NOMO-1 (cell line): ENCODE results near the gene IFT43.

Experiments
- DNase-seq, 2 experiments: peaks; one replicate each; lab custom pipeline; 2025; ENCODE audit not compliant: unreplicated experiment in 2 of 2; lab: John Stamatoyannopoulos, UW

IFT43 gene

DNA sequence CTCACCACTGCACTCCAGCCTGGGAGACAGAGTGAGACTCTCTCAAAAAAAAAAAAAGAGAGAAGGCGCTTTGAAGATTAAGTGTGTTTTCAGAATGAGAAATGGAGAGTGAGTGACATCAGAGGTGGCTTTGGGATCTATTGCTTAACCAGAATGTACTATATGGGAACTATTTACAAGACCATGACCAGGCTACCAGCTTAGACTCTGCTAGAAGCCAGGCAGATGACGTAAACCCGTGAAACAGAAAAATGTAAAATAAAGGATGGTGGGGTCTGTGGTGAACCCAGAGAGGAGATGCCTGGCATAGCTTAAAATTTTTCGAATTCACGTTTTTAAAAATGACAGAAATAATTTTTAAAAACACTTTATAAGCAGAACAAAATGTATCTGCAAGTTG lies 82.0 kb downstream of the IFT43 start:
- DNase-seq: no peak

DNA sequence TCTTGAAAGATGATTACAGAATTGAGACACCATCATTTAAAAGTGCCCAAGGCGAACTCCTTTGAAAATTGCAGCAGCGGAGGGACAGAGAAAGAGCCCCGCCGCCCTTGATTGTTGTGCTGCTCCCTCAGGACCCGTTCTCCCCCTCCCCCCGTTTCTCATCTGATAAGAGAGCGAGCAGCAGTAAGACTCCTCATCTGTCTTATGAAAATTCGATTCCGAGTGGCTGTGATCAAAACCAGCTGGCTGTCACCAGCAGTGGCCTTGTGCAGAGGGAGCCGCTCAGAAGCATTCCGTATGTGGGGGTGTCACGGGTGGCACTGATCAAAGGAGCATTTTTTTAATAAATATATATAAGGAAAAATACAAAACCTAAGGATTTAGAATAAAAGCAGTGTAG lies 88.2 kb downstream of the IFT43 start:
- no peak for DNase-seq

DNA sequence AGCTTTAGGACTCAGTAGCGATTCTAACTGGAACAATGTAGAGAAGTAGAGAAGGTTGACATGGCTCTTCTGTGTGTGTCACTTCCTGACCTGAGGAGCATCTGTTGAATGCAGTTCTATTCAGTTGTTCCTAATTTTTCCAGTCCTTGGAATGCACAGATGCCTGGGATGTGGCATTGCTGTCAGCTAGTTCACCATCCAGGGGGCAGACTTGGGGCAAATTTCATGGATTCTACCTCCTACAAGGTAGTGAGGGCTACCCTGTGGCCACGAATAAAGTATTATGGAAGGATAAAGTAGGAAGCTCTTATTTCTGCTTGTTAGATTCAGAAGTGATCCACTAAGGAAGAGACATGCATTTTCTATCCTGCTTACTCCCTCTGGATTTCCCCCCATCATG lies 91.8 kb downstream of the IFT43 start:
- no peak for DNase-seq

DNA sequence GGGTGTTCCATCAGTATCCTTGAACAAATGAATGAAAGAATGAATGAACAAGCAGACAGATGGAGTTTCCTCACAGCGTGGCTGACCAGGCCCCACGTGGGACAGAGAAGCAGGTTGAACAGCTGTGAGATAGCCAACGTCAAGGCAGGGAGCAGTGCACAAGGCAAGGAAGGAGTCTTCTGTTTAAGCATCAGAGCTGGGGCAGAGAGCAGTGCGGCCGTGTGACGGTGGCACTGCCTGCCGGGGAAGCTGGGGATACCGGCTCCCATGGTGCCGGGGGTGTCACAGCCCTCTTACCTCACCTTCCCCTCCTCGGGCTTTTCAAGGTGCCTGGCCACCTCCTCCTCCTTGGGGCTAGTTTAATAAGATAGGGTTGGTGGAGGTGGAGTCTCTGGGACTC lies 92.9 kb downstream of the IFT43 start:
- no peak for DNase-seq

DNA sequence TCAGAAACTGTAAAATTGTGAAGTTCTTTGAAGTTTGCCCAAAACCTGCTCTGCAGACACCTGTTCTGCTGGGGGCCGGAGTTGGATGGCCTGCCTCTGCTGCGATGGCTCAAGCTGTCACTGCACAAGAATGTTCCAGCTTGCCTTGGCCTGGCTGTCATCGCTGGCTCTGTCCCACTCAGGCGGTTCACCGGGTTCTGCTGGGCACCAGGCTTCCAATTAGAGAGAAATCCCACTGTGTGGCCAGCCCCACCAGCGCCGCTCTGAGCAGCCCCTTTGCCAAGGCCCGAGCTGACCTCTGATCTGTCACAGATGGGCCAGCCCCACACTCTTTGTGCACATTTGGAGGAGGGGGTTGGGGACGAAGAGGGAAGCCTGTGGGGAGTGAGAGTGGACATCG lies 94.5 kb downstream of the IFT43 start:
- no peak for DNase-seq

DNA sequence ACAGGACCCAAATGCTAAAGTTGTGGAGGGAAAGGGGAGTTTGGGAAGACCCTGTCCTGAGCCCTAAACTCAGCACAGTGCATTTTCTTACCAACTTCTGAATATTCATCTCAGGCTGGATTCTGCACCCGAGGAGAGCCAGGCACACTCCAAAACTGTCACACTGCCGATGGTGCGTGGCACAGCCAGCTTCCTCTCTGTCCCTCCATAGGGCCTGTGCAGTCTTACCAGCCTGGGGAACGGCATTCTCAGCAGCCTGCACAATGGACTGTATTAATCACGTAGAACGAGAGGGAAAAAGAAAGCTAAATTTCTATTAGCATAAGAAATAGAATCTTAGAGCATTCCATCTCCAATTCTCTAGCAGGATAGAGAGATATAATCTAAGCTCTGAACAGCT lies 94.9 kb downstream of the IFT43 start:
- DNase-seq: no peak

DNA sequence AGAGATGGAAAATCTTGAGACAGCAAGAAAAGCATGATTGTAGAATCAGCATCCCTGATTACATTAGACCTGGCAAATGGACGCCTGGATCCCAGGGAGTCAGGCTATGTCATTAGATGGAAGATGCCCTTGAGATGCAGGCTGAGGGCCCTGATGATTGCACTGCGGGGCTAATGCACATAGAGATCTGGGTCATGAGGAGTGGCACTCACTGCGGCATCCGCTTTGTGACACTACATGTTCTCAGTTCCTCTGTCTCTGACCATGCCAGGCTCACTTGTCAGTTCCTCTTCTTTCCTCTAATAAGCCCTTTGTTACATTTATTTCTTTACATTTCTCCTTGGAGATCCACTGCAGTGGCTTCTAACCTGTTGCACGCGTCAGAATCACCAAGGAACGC lies 96.1 kb downstream of the IFT43 start:
- peak in 1 of 2 experiments; percentile 81 for DNase-seq

DNA sequence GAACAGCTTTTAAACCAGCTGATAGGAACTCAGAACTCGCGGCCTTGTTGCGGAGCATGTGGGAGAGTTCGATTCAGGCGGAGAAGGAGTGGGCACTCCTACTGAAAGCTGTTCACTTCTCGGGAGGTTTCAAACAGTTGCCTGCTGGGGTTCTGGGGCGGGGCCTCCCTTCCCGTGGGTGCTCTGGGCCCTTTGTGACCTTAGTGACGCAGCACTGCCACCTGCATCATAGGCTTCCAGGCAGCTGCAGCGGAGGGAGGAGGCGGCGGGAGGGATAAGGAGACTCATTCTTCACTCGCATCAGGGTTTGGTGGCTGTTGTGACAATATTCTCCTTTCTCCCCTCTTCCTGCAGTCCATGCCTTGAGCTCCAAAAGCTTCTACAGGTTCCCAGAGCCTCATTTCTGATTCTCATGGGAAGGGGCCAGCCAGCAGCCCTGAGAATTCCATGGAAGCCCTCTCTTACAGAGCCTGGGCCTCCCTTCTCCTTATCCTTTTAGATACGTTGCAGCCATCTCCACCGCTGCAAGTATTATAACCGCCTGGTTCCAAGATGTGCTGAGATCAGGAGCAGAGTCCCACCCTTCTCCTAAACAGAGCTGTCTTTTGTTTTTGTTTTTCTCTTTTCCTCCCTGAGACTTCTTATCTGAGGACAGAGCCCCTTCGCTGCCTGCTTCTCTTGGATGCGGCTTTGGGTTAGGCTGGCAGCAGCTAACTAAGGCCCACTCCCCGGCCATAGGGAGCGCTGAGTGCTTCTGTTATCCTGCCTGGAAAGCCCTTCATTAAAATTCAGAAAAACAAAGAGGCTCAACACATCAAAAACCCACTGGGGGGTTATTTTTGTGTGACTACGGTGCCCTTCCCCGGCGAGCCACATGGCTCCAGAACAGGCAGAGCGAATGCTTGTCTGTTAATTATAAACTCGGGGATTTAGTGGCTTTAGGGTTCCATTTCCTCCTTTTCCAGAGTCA lies 98.5 kb downstream of the IFT43 start:
- no peak for DNase-seq

DNA sequence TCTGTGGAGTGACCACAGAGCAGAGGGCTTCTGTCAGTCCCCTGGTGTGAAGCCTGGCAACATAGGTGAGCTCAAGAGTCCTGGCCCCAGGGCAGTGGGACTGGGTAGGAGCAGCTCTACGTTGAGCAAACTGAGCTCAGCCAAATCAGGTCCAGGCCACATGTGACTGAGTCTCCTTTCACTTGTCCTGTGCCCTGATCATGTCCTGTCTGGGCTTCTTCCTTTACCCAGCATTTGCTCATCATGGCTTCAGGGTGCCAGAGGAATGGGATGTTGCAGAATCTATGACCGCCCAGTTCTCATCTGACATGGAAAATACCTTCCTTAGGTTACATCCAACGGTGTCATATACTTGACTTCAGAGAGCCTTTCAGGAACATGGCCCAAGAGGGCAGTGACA lies 99.8 kb downstream of the IFT43 start:
- no peak for DNase-seq

DNA sequence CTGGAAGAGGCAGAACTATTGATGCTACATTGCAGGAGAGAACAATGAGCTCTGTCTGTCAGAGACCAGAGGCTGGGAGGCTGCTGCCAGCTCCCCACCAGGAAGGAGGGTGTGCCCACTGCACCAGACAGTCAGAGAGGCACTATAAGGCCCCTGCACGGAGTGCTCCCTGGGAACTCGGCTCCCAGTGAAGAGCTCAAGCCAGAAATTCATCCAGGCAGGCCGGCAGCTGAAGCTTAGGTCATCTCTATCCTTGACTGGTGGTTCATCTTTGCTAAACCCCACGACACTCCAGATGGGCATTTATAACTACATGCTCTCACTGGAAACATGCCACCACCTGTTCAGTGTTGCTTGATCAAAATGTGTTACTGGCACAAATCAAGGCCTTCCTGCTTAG lies 101.1 kb downstream of the IFT43 start:
- DNase-seq: no peak

DNA sequence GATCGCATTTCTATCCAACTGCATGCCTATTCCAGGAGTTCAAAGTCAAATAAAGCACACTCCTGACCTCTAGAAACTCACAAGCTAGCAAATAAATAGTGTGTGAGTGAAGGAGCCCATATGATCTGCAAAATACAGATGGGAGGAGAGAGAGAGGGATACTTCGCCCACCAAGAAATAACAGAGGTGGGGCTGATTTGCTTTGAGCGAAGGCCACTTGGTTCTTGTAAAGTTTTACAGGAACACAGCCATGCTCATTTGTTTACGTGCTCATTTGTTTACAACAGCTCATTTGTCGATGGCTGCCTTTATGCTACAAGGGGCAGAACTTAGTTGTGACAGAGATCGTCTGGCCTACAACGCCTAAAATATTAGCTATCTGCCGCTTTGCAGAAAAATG lies 102.8 kb downstream of the IFT43 start:
- DNase-seq: no peak

DNA sequence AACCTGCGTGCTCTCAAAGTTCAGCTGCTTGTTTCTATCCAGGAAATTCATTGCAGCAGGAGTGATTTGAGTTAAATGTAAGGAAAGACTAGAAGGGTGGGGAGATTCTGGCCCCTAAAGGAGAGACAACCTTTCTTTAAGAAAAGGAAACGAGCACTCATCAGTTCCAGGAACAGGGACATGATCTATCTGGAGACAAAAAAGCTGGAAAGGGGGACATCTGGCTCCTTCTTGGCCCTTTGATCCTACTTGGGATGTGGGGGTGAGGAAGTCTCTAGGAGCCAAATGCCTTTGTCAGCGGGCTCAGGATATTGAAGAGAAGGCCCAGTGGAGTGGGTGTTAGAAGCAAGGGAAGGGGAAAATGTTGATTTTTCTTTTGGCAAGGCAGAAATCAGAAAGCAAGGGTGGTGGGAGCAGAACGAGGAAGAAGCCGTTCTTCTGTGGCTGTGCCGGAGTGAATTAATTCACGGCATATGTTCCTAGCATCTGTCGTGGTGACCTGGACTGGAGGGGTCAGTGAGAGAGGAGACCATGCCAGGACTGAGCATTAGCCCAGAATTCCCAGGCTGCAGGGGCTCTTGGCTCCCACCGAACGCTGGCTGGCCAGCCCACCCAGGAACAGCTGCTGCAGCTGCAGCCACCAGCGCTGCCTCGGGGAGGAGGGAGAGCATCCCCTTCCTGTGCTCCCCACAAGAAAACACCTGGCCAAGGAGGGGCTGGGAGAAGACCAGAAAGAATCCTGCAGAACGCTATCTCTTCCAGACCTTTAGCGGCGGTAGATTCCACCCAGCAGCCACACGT lies 103.4 kb downstream of the IFT43 start:
- DNase-seq: no peak

DNA sequence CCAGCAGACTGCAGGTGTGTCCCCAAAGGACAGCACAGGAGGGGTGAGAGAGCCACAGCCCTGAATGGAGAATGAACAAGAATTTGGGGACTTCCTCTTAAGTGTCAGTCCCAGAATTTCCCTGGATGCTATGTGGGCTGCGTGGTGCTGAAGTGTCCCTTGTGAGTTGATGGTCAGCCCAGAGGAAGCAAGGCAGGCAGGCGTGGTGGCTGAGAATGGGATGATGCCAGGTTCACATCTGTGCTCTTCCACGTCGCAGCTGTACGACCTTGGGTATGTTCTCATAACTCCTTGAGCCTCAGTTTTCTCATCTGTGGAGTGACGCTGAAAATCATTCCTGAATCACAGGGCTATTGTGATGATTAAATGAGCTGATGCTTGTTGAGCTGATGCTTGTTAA lies 104.0 kb downstream of the IFT43 start:
- DNase-seq: no peak

DNA sequence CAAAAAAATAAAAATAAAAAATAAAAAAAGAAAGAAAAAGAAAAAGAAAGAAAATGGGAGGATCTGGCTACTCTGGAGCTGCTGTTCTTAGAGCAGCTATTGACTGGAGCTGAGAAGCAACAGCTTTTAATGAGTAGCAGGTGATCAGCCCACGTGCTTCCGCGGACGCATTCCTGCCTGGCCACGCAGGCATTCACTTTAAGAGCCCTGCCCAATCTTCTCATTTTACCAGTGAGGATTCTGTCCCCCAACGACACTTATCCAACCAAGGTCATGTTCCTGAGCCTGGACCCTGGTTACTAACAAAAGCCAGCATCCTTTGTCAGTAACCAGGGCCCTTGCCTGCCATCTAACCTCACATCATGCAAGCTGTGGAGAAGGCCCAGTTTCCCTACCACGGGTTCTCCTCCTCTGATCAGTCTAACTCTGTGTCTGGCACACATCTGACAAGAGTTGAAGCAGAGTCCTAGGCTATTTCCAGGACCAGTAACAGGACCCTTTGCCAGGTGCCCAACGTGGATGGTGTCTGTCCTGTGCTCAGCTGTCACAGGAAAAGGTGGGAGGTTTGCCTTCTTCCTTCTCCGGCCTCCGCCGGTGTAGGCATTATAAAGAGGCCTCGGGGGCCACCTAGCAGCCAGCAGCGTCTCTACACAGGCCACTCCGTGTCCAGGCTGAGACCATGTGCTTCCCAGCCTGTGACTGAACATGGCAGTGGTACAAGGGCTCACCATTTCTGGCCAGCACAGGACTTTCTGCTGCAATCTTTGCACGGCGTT lies 105.2 kb downstream of the IFT43 start:
- no peak for DNase-seq

DNA sequence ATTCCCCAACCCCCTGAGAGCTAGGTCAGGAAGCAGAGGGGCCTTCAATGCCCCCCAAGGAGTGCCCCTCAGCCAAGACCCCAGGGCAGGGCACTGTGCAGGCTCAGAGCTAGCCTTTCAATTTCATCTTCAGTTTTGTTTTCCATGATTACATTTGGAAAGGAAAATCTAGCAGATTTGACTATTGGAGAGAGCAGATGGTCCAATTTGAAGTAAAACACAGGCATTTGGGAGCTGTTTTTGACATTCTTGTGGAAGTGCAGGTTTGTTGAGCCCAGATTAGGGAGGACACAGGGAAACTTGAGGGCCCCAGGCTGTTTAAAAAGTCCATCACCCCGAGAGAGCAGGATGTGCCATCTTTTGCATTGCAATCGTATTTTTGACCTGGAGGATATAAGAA lies 107.5 kb downstream of the IFT43 start:
- no peak for DNase-seq

DNA sequence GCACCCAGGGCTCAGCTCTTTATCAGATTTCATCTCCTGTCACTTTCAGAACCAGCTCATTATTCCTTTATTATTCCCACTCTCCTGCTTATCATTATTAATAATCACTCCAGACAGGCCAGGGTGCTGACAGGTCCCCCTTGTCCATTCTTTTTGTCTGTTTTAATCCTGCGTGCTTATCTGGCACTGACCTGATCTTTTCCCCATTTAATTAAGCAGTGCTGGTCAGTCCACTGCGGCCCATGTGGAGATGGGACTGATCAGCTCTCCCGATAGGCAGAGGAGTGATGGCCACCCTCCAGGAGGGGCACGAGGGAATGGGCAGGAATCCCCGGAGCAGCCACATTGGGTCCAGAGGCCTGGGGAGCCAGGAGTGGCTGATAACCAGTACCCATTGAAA lies 110.7 kb downstream of the IFT43 start:
- DNase-seq: no peak

DNA sequence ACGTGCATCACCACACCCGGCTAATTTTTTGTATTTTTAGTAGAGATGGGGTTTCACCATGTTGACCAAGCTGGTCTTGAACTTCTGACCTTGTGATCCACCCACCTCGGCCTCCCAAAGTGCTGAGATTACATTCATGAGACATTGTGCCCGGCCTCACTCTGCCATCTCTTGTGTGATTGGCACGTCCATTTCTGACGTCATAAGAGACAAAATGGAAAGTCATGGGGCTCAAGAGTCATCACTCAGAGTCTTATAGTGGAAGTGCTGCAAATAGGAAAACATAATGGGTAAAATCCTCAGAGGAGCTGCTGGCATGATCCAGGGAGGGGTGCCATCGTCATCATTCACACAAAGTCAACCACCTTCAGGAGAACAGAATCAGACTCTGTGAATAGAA lies 112.0 kb downstream of the IFT43 start:
- no peak for DNase-seq

DNA sequence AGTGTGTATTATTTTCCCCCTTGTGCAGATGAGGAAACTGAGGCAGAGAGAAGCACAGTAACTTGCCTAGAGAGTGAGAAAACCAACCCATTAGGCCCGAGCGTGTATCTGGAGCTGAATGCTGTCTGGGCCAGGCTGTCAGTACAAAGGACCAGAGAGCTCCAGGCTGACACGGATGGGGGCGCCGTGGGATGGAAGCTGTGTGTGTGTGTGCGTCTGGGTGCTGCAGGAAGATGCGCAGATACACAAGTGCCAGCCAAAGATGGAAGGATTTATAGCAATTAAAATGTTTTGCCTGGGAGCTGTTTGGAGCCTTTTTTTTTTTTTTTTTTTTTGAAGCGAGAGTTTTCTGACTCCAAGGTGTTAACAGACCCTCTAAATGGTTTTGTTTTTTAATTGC lies 112.5 kb downstream of the IFT43 start:
- no peak for DNase-seq

DNA sequence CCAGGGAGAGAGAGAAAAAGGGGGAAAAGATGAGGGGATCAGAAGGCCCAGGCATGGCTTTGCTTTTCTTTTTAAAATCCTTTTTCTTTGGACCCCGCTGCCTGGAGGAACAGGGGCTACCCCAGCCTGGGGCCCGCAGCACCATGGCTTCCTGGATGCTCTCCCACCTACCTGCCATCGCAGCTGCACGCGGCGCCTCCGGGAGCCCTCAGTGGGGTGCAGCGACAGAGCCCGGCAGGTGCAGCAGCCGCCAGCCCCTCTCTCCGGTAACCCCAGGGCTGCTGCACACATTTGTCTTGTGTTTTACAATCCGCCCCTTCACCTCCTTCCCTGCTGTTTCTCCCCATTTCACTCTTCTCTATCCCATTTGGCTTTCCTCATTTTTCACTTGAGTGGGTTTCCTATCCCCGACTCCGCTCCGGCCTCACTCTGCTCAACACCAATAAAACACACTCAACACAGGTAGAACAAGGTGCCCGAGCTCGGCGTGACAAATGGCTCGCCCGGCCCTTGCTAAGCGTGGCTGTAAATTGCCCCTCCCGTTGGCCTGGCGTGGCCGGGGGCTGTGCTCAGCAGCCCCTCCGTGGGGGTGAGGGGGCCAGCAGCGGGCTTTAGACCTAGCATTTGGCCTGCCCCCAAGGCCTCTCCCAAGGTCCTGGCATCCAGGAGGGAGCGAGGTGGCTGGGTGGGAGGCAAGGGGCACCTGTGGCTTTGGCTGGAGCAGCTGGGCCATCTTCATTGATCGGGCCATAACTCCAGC lies 113.5 kb downstream of the IFT43 start:
- DNase-seq: no peak

DNA sequence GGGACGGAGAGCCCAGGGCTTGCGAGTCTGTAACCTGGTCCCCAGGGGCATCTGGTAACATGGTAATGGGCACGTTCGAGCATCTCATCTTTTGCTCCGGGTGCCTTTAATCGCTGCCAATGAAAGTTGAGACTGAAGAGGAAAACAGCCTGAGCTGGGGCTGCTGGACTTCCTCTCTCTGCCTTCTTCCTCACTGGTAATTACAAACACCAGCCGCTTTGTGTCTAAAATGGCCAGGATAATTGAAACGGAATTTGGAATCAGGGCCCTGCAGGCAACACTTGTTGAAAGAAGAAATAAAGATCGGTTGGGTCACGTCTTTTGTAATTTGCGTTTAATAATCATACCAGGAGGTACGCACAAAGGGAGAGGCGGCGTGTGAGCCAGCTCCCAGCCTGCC lies 114.7 kb downstream of the IFT43 start:
- DNase-seq: no peak
